HEK293T (cell line): ENCODE measurements around the gene SLC4A8.

Experiments
- ARNT ChIP-seq: fragments of 450-650 bp; IDR thresholded peaks from 2 replicates; pipeline ENCODE4 v1.6.1; 2017; ENCODE audit warnings: mild to moderate bottlenecking
- BHLHE40 ChIP-seq: fragments of 450-650 bp; IDR thresholded peaks from 2 replicates; pipeline ENCODE4 v1.6.1; 2016; ENCODE audit warnings: mild to moderate bottlenecking, moderate library complexity, borderline replicate concordance
- CTBP1 ChIP-seq: fragments of 450-650 bp; IDR thresholded peaks from 2 replicates; pipeline ENCODE4 v1.6.1; 2016; ENCODE audit warnings: borderline replicate concordance
- ELF4 ChIP-seq: fragments of 450-650 bp; IDR thresholded peaks from 2 replicates; pipeline ENCODE4 v1.6.1; 2017; ENCODE audit warnings: antibody characterized with exemption
- FOXA1 ChIP-seq: fragments of 450-650 bp; IDR thresholded peaks from 2 replicates; pipeline ENCODE4 v1.6.1; 2016; ENCODE audit warnings: mild to moderate bottlenecking
- FOXK2 ChIP-seq: fragments of 450-650 bp; IDR thresholded peaks from 2 replicates; pipeline ENCODE4 v1.6.1; 2016; ENCODE audit warnings: mild to moderate bottlenecking
- FOXM1 ChIP-seq: fragments of 450-650 bp; IDR thresholded peaks from 2 replicates; pipeline ENCODE4 v1.6.1; 2017; ENCODE audit warnings: mild to moderate bottlenecking, borderline replicate concordance
- HDGF ChIP-seq: fragments of 450-650 bp; IDR thresholded peaks from 2 replicates; pipeline ENCODE4 v1.6.1; 2017; ENCODE audit warnings: antibody characterized with exemption, borderline replicate concordance
- LEF1 ChIP-seq: fragments of 450-650 bp; IDR thresholded peaks from 2 replicates; pipeline ENCODE4 v1.6.1; 2017; ENCODE audit warnings: mild to moderate bottlenecking, borderline replicate concordance
- SUZ12 ChIP-seq: fragments of 450-650 bp; IDR thresholded peaks from 2 replicates; pipeline ENCODE4 v1.6.1; 2016; ENCODE audit warnings: mild to moderate bottlenecking

GRCh38 chr12:51530208-51530607 is 105.6 kb downstream of the SLC4A8 start:
- no peak for TF ChIP-seq SUZ12
- no peak for TF ChIP-seq FOXA1
- no peak for TF ChIP-seq BHLHE40
- TF ChIP-seq ELF4, result no peak
- TF ChIP-seq LEF1, result no peak
- TF ChIP-seq FOXK2, result no peak
- TF ChIP-seq ARNT, result no peak
- no peak for TF ChIP-seq HDGF
- TF ChIP-seq CTBP1, result no peak
- no peak for TF ChIP-seq FOXM1
